ENCODE data around the gene RBM34.
"Not testable (repeated sequence)": the region's sequence is repeated elsewhere in the genome, so short reads cannot be mapped to it uniquely, and the experiment has no call there.

RBM34 gene

GRCh38 chr1:235090406-235091069 is 70.5 kb downstream of the RBM34 start:
- in situ Hi-C loops (cut with HindIII; ENCODE audit: low pct_unique_long_range_greater_than_20kb, low sequenced_read_pairs), result loop anchor here (25.0 kb wide), 1 partner anchor 603 kb away; the partner anchor contains the start of gene TARBP1
- no peak for DNase-seq (ENCODE audit: low read depth in 1 of 2, low spot score in 1 of 2)
- TF ChIP-seq JUND (IDR thresholded peaks at IDR 0.05; ENCODE audit: low read depth), result no peak

- no peak for DNase-seq (ENCODE audit: low read depth in 1 of 2, low spot score in 1 of 2)
- in situ Hi-C loops (cut with HindIII; ENCODE audit: low pct_unique_long_range_greater_than_20kb, low sequenced_read_pairs), result loop anchor here (25.0 kb wide), 1 partner anchor 602 kb away; the partner anchor contains the start of gene TARBP1
- no peak for TF ChIP-seq JUND (IDR thresholded peaks at IDR 0.05; ENCODE audit: low read depth)
These were observed 72.1 kb downstream of the RBM34 start for GRCh38 chr1:235088907-235089306.

- no peak for DNase-seq (ENCODE audit: low read depth in 1 of 2, low spot score in 1 of 2)
- no peak for TF ChIP-seq JUND (IDR thresholded peaks at IDR 0.05; ENCODE audit: low read depth)
- in situ Hi-C loops (cut with HindIII; ENCODE audit: low pct_unique_long_range_greater_than_20kb, low sequenced_read_pairs), result loop anchor here (25.0 kb wide), 1 partner anchor 601 kb away; the partner anchor contains the start of gene TARBP1
These were observed 72.6 kb downstream of the RBM34 start for GRCh38 chr1:235088430-235088829.

- DNase-seq (ENCODE audit: low read depth in 1 of 2, low spot score in 1 of 2), result no peak
- TF ChIP-seq JUND (IDR thresholded peaks at IDR 0.05; ENCODE audit: low read depth), result no peak
- in situ Hi-C loops (cut with HindIII; ENCODE audit: low pct_unique_long_range_greater_than_20kb, low sequenced_read_pairs), result loop anchor here (25.0 kb wide), 1 partner anchor 601 kb away; the partner anchor contains the start of gene TARBP1
These were observed 73.1 kb downstream of the RBM34 start for GRCh38 chr1:235087906-235088305.

- in situ Hi-C loops (cut with HindIII; ENCODE audit: low pct_unique_long_range_greater_than_20kb, low sequenced_read_pairs), result loop anchor here (25.0 kb wide), 1 partner anchor 598 kb away; the partner anchor contains the start of gene TARBP1
- not testable (repeated sequence) for DNase-seq (ENCODE audit: low read depth in 1 of 2, low spot score in 1 of 2)
These were observed 75.5 kb downstream of the RBM34 start for GRCh38 chr1:235085411-235086117.
